ACC112 (cell line): ENCODE data around the gene KPTN.

Experiments used
- H2AFZ ChIP-seq: fragments of 200-600 bp; sonication (generic); one replicate; pipeline ENCODE4 v1.6.0; 2017; ENCODE audit warnings: antibody characterized with exemption, low read length; ENCODE audit not compliant: unreplicated experiment
- H3K27ac ChIP-seq: fragments of 200-600 bp; sonication (generic); 2 replicates; pipeline ENCODE4 v1.5.1; 2014; ENCODE audit warnings: low read depth, mild to moderate bottlenecking, antibody characterized with exemption, low read length, moderate library complexity
- H3K27me3 ChIP-seq: fragments of 200-600 bp; sonication (generic); 2 replicates; pipeline ENCODE4 v1.6.1; 2014; ENCODE audit warnings: mild to moderate bottlenecking, antibody characterized with exemption, low read length, moderate library complexity, mixed read lengths; ENCODE audit not compliant: insufficient read depth
- H3K36me3 ChIP-seq: fragments of 200-600 bp; sonication (generic); 2 replicates; pipeline ENCODE4 v1.6.1; 2016; ENCODE audit warnings: mild to moderate bottlenecking, antibody characterized with exemption, low read length, moderate library complexity, mixed read lengths; ENCODE audit not compliant: insufficient read depth
- H3K4me1 ChIP-seq: fragments of 200-600 bp; sonication (generic); one replicate; pipeline ENCODE4 v1.6.1; 2016; ENCODE audit warnings: low read length, mixed read lengths; ENCODE audit not compliant: insufficient read depth, unreplicated experiment, control insufficient read depth
- H3K4me3 ChIP-seq: fragments of 200-600 bp; sonication (generic); 2 replicates; pipeline ENCODE4 v1.5.1; 2014; ENCODE audit warnings: mild to moderate bottlenecking, low read depth, low read length
- H3K79me2 ChIP-seq: fragments of 200-600 bp; sonication (generic); one replicate; pipeline ENCODE4 v1.6.0; 2016; ENCODE audit warnings: low read length; ENCODE audit not compliant: control insufficient read depth, unreplicated experiment, insufficient read depth

Gene KPTN

GRCh38 chr19:47508721-47509120 is 24.7 kb upstream of the KPTN start:
- H3K79me2 ChIP-seq = peaks cover 79% of the 10 kb centered on the region

GRCh38 chr19:47507924-47508553 is 24.0 kb upstream of the KPTN start:
- peaks cover 31% of the 10 kb centered on the region for H3K4me1 ChIP-seq
- H2AFZ ChIP-seq = no peak overlapping the region
- no peak overlapping the region for H3K27ac ChIP-seq
- H3K27me3 ChIP-seq = no peaks in the 10 kb centered on the region
- H3K4me3 ChIP-seq = no peak overlapping the region
- no peaks in the 10 kb centered on the region; the same call in 1 of the 2 replicates for H3K36me3 ChIP-seq
- peaks cover 73% of the 10 kb centered on the region for H3K79me2 ChIP-seq

More at GRCh38 chr19:47508721-47509120, 24.7 kb upstream of the KPTN start:
- no peak overlapping the region for H3K4me3 ChIP-seq
- no peak overlapping the region for H3K27ac ChIP-seq
- no peaks in the 10 kb centered on the region for H3K27me3 ChIP-seq
- no peaks in the 10 kb centered on the region for H3K36me3 ChIP-seq
- H3K4me1 ChIP-seq = peaks cover 36% of the 10 kb centered on the region
- H2AFZ ChIP-seq = no peak overlapping the region

- no peak overlapping the region for H2AFZ ChIP-seq
Measured at GRCh38 chr19:47507012-47507411, 23.0 kb upstream of the KPTN start.

GRCh38 chr19:47506459-47506858 is 22.4 kb upstream of the KPTN start:
- Histone ChIP-seq H3K79me2 (peaks cover 57% of the 10 kb centered on the region), H3K27me3 (no peaks in the 10 kb centered on the region), H2AFZ (no peak overlapping the region), H3K4me3 (no peak overlapping the region), H3K36me3 (no peaks in the 10 kb centered on the region; the same call in 1 of the 2 replicates), H3K27ac (no peak overlapping the region), H3K4me1 (peaks cover 15% of the 10 kb centered on the region)

More at GRCh38 chr19:47507012-47507411, 23.0 kb upstream of the KPTN start:
- H3K27ac ChIP-seq = no peak overlapping the region
- H3K4me3 ChIP-seq = no peak overlapping the region
- no peaks in the 10 kb centered on the region; the same call in 1 of the 2 replicates for H3K36me3 ChIP-seq
- H3K4me1 ChIP-seq = peaks cover 21% of the 10 kb centered on the region
- H3K27me3 ChIP-seq = no peaks in the 10 kb centered on the region
- peaks cover 62% of the 10 kb centered on the region for H3K79me2 ChIP-seq

GRCh38 chr19:47505506-47505905 is 21.5 kb upstream of the KPTN start:
- H3K79me2 ChIP-seq = peaks cover 50% of the 10 kb centered on the region
- no peaks in the 10 kb centered on the region for H3K27me3 ChIP-seq
- no peaks in the 10 kb centered on the region; the same call in 1 of the 2 replicates for H3K36me3 ChIP-seq
- H2AFZ ChIP-seq = no peak overlapping the region
- no peak overlapping the region for H3K4me3 ChIP-seq
- H3K4me1 ChIP-seq = peaks cover 8% of the 10 kb centered on the region
- no peak overlapping the region for H3K27ac ChIP-seq

GRCh38 chr19:47503826-47504150 is 19.8 kb upstream of the KPTN start:
- H3K36me3 ChIP-seq = no peaks in the 10 kb centered on the region; the same call in 1 of the 2 replicates

GRCh38 chr19:47503130-47503825 is 19.3 kb upstream of the KPTN start:
- peaks cover 29% of the 10 kb centered on the region for H3K79me2 ChIP-seq
- H3K36me3 ChIP-seq = no peaks in the 10 kb centered on the region; the same call in 1 of the 2 replicates
- H2AFZ ChIP-seq = no peak overlapping the region
- no peaks in the 10 kb centered on the region for H3K27me3 ChIP-seq
- no peak overlapping the region for H3K27ac ChIP-seq
- H3K4me1 ChIP-seq = no peaks in the 10 kb centered on the region
- no peak overlapping the region for H3K4me3 ChIP-seq

More at GRCh38 chr19:47503826-47504150, 19.8 kb upstream of the KPTN start:
- Histone ChIP-seq H3K27me3 (no peaks in the 10 kb centered on the region), H3K27ac (no peak overlapping the region), H2AFZ (no peak overlapping the region), H3K4me3 (no peak overlapping the region), H3K4me1 (no peaks in the 10 kb centered on the region), H3K79me2 (peaks cover 34% of the 10 kb centered on the region)

GRCh38 chr19:47499863-47500830 is 16.1 kb upstream of the KPTN start:
- Histone ChIP-seq H3K4me3 (no peak overlapping the region), H2AFZ (no peak overlapping the region), H3K27ac (no peak overlapping the region), H3K4me1 (no peaks in the 10 kb centered on the region), H3K36me3 (no peaks in the 10 kb centered on the region; the same call in 1 of the 2 replicates), H3K27me3 (no peaks in the 10 kb centered on the region), H3K79me2 (peaks cover 3% of the 10 kb centered on the region)

- Histone ChIP-seq H3K27me3 (no peaks in the 10 kb centered on the region), H3K4me1 (no peaks in the 10 kb centered on the region), H3K79me2 (peaks cover 3% of the 10 kb centered on the region), H3K4me3 (no peak overlapping the region), H2AFZ (no peak overlapping the region), H3K27ac (no peak overlapping the region), H3K36me3 (no peaks in the 10 kb centered on the region; the same call in 1 of the 2 replicates)
Measured at GRCh38 chr19:47499371-47499770, 15.4 kb upstream of the KPTN start.

- H3K36me3 ChIP-seq = no peaks in the 10 kb centered on the region; the same call in 1 of the 2 replicates
- no peaks in the 10 kb centered on the region for H3K27me3 ChIP-seq
- H3K27ac ChIP-seq = no peak overlapping the region
- no peak overlapping the region for H3K4me3 ChIP-seq
- H3K79me2 ChIP-seq = peaks cover 3% of the 10 kb centered on the region
- H3K4me1 ChIP-seq = no peaks in the 10 kb centered on the region
- H2AFZ ChIP-seq = no peak overlapping the region
Measured at GRCh38 chr19:47498561-47498960, 14.5 kb upstream of the KPTN start.
